NT2/D1 (cell line): Measurements from ENCODE around the gene LIMK2.

Source experiments
- YY1 ChIP-seq: IDR thresholded peaks from 2 replicates; pipeline ENCODE4 v1.6.1; 2011; ENCODE audit not compliant: insufficient read length, insufficient read depth
- ZNF274 ChIP-seq: IDR thresholded peaks from 2 replicates; pipeline ENCODE4 v1.6.1; 2011; ENCODE audit warnings: mild to moderate bottlenecking, low read depth, low read length

DNA sequence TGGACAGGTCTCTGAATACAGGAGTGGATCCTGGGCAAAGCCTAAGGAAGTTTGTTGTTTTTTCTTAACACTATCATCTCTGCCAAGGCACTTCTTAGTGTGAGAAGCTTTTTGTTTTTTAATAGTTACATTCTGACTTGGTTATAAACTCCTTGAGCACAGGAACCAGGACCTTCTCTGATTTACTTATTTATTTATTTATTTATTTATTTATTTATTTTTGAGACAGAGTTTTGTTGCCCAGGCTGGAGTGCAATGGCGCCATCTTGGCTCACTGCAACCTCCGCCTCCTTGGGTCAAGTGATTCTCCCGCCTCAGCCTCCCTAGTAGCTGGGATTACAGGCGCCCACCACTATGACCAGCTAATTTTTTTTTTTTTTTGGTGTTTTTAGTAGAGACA lies 41.1 kb upstream of the LIMK2 start:
- TF ChIP-seq YY1, result no peak
- no peak for TF ChIP-seq ZNF274
